Upper lobe of left lung (tissue), 4 donors: ENCODE data around the gene STK33.

ENCODE experiments used
- EP300 ChIP-seq, 4 donors: sonication (generic); formaldehyde crosslinking; IDR thresholded peaks; one replicate each; pipeline ENCODE4 v1.5.1; 2017; ENCODE audit warnings: antibody characterized with exemption in 4 of 4, control low read depth in 2 of 4
- POLR2A ChIP-seq, 4 donors: fragments of 450-650 bp; IDR thresholded peaks; one replicate each; pipeline ENCODE4 v1.5.1; 2016 to 2017; ENCODE audit warnings: antibody characterized with exemption in 4 of 4, mild to moderate bottlenecking in 2 of 4
- TF ChIP-seq, protein P1 (sequence below), 6 experiments: fragments of 450-650 bp in 4 of 6; fragments of 200-600 bp in 2 of 6; sonication (generic) in 2 of 6; IDR thresholded peaks; one replicate each; pipeline ENCODE4 v1.5.1; 2016 to 2019; ENCODE audit warnings: antibody characterized with exemption in 6 of 6

DNA sequence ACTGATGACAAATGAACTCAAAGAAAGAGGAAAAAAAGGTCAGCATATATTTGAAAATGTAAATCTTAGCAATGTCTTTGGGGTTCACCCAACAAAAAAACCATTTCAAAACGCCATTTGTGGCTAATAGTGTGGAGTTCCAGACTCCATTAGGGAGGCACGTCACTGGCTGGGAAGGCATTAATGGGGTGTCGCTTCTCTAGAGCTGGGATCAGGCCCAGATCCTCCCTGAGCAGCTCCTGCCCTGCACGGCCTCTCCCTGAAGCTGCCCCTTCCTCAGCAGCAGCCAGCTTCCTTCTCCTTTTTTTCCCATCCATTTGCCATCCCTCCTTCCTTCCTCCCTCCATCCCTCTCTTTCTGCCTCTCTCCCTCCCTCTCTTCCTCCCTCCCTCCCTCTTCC lies 231.5 kb downstream of the STK33 start:
- TF ChIP-seq, protein P1, sequence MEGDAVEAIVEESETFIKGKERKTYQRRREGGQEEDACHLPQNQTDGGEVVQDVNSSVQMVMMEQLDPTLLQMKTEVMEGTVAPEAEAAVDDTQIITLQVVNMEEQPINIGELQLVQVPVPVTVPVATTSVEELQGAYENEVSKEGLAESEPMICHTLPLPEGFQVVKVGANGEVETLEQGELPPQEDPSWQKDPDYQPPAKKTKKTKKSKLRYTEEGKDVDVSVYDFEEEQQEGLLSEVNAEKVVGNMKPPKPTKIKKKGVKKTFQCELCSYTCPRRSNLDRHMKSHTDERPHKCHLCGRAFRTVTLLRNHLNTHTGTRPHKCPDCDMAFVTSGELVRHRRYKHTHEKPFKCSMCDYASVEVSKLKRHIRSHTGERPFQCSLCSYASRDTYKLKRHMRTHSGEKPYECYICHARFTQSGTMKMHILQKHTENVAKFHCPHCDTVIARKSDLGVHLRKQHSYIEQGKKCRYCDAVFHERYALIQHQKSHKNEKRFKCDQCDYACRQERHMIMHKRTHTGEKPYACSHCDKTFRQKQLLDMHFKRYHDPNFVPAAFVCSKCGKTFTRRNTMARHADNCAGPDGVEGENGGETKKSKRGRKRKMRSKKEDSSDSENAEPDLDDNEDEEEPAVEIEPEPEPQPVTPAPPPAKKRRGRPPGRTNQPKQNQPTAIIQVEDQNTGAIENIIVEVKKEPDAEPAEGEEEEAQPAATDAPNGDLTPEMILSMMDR (IDR thresholded peaks at IDR 0.05), result no peak
- no peak for TF ChIP-seq EP300 (IDR thresholded peaks at IDR 0.05)
- TF ChIP-seq POLR2A (IDR thresholded peaks at IDR 0.05), result no peak
